AG09309 (cell line): ENCODE data around the gene PRKAG2.

ENCODE experiments used
- DNase-seq: peaks from one replicate; pipeline ENCODE4 v3.0.0-alpha.2; 2010; ENCODE audit warnings: low read depth
- H3K4me3 ChIP-seq: 2 replicates; pipeline ENCODE4 v1.5.1; 2011; ENCODE audit warnings: mild to moderate bottlenecking, low read depth, low read length, moderate library complexity; ENCODE audit not compliant: control insufficient read depth
- TF ChIP-seq, protein P1 (sequence below): IDR thresholded peaks from 2 replicates; pipeline ENCODE4 v1.5.1; 2011; ENCODE audit warnings: mild to moderate bottlenecking, low read depth, low read length, inconsistent platforms; ENCODE audit not compliant: insufficient read depth, control insufficient read depth; ENCODE audit errors: missing control alignments

The PRKAG2 gene

DNA sequence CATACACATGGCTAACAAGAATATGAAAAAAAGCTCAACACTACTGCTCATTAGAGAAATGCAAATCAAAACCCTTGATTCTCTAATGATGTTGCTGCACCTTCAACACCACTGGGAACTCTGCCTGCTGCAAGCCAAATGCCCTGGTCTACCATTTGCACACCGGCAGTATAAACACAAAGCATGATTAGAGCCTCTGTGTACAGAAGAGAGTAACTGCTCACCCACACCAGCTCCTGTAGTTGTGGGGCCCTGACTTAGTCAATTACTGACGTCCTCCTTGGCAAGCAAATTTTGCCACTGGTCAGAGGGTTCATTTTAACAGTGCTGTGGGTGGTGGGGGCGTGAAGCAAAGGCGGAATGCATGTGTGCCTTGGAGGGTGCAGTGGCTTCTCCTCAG, 261.1 kb downstream of the PRKAG2 start:
- TF ChIP-seq, protein P1, sequence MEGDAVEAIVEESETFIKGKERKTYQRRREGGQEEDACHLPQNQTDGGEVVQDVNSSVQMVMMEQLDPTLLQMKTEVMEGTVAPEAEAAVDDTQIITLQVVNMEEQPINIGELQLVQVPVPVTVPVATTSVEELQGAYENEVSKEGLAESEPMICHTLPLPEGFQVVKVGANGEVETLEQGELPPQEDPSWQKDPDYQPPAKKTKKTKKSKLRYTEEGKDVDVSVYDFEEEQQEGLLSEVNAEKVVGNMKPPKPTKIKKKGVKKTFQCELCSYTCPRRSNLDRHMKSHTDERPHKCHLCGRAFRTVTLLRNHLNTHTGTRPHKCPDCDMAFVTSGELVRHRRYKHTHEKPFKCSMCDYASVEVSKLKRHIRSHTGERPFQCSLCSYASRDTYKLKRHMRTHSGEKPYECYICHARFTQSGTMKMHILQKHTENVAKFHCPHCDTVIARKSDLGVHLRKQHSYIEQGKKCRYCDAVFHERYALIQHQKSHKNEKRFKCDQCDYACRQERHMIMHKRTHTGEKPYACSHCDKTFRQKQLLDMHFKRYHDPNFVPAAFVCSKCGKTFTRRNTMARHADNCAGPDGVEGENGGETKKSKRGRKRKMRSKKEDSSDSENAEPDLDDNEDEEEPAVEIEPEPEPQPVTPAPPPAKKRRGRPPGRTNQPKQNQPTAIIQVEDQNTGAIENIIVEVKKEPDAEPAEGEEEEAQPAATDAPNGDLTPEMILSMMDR = no peak
- no peak overlapping the region for H3K4me3 ChIP-seq
- DNase-seq = no peak

DNA sequence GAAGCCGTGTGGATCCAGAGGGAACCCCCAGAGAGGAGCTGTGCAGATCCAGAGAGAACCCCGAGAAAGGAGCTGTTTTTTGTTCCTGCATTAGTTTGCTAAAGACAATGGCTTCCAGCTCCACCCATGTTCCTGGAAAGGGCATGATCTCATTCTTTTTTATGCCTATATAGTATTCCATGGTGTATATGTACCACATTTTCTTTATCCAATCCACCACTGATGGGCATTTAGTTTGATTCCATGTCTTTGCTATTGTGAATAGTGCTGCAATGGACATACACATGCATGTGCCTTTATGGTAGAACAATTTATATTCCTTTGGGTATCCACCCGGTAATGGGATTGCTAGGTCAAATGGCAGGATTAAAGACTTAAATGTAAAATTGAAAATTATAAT, 261.9 kb downstream of the PRKAG2 start:
- no peak for DNase-seq
- no peak overlapping the region for H3K4me3 ChIP-seq
- TF ChIP-seq, protein P1 = no peak

GRCh38 chr7:151614019-151614418, 262.9 kb downstream of the PRKAG2 start:
- DNase-seq = no peak
- TF ChIP-seq, protein P1 = no peak

GRCh38 chr7:151611878-151612277, 265.0 kb downstream of the PRKAG2 start:
- DNase-seq = no peak
- no peak overlapping the region for H3K4me3 ChIP-seq
- TF ChIP-seq, protein P1 = no peak

More at GRCh38 chr7:151614019-151614418, 262.9 kb downstream of the PRKAG2 start:
- H3K4me3 ChIP-seq = no peak overlapping the region

DNA sequence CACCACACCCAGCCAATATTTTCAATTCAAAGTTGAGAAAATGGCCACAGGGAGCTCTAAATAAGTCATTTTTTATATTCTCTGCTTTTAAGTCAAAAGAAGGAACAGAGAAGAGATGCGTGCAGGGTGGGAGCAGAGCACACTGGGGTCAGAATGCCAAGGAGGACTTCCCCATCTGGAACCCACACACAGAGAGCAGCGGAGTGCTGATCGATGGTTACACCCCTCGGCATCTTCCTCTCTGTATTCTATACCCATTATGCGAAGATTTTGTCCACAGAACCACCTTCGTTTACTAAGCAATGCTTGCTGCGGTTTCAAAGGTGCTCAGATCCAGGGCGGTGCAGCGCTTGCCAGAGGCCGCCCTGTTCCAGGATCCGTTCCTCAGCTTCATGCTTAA, 265.9 kb downstream of the PRKAG2 start:
- no peak for DNase-seq
- TF ChIP-seq, protein P1 = no peak
- no peak overlapping the region for H3K4me3 ChIP-seq

DNA sequence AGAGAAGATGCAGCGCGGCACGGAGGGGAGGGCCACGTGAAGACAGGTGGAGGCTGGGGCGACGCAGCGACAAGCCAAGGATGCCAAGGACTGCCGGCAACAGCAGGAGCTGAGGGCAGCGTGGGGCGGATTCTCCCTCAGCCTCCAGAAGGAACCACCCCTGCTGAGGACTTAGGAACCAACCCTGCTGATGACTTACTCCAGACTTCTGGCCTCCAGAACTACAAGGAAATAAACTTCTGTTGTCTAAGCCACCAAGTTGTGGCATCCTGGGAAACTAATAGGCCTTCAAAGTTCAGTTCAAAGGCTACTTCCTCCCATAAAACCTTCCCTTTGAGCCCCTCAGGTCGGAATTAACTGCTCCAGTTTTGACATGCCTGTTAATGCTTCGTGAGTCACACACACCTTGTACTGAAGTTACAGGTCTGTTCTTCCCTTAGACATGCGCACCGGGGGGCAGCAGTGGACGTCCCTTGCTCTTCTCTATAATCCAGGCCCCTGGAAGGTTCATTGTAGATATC, 268.8 kb downstream of the PRKAG2 start:
- DNase-seq = no peak
- TF ChIP-seq, protein P1 = no peak
- H3K4me3 ChIP-seq = no peak overlapping the region

GRCh38 chr7:151607464-151607867, 269.4 kb downstream of the PRKAG2 start:
- no peak overlapping the region for H3K4me3 ChIP-seq
- no peak for DNase-seq
- TF ChIP-seq, protein P1 = no peak
